Choroid plexus epithelial cell (primary cell): ENCODE data around the gene CARF.
"Not testable (repeated sequence)": the region's sequence is repeated elsewhere in the genome, so short reads cannot be mapped to it uniquely, and the experiment has no call there.

ENCODE experiments used
- DNase-seq: peaks from one replicate; pipeline ENCODE4 v3.0.0-alpha.2; 2010; ENCODE audit warnings: low read depth
- H3K4me3 ChIP-seq: 2 replicates; pipeline ENCODE4 v1.5.1; 2011; ENCODE audit warnings: low read depth, mild to moderate bottlenecking, control low read depth, low read length, moderate library complexity
- CTCF ChIP-seq: conservative IDR thresholded peaks from 2 replicates; pipeline ENCODE4 v1.5.1; 2011; ENCODE audit warnings: low read depth, mild to moderate bottlenecking, control low read depth, inconsistent platforms, low read length, moderate library complexity

Gene CARF

GRCh38 chr2:202944408-202944807, 32.3 kb downstream of the CARF start:
- H3K4me3 ChIP-seq: no peak overlapping the region
- TF ChIP-seq CTCF: no peak
- peak; percentile 61 for DNase-seq

DNA sequence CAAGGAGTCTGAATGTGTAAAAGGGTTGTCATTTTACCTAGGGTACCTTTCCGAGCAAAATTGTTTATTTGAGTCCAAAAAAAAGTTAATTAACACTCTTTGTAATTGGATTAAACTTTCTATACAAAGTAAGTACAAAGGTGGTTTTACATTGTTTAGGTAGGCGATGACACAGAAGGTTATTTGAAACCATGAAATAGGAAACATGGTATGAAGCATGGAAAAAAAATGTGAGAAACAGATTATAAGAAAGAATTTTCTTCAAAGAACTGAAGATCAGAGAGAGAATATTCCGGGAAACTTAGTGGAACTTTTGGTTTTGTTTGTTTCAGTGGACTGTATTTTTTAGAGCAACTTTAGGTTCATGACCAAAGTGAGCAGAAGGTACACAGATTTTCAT, 32.7 kb downstream of the CARF start:
- peak; percentile 43 for DNase-seq
- no peak overlapping the region for H3K4me3 ChIP-seq
- no peak for TF ChIP-seq CTCF

DNA sequence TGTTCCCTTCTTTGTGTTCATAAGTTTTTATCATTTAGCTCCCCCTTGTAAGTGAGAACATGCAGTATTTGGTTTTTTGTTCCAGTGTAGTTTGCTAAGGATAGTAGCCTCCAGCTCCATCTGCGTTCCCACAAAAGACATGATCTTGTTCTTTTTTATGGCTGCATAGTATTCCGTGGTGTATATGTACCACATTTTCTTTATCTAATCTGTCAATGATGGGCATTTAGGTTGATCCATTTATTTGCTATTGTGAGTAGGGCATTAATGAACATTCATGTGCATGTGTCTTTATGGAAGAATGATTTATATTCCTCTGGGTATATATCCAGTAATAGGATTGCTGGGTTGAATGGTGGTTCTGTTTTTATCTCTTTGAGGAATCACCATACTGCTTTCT, 33.4 kb downstream of the CARF start:
- no peak overlapping the region for H3K4me3 ChIP-seq
- TF ChIP-seq CTCF: no peak
- no peak for DNase-seq

- H3K4me3 ChIP-seq, DNase-seq: not testable (repeated sequence)
Measured at GRCh38 chr2:202949333-202949732, 37.3 kb downstream of the CARF start.

GRCh38 chr2:202950592-202950991, 38.5 kb downstream of the CARF start:
- H3K4me3 ChIP-seq: no peak overlapping the region
- DNase-seq: peak; percentile 15
- no peak for TF ChIP-seq CTCF

- DNase-seq: no peak
- no peak for TF ChIP-seq CTCF
Measured at GRCh38 chr2:202960524-202960923, 48.4 kb downstream of the CARF start.

GRCh38 chr2:202963712-202964111, 51.6 kb downstream of the CARF start:
- no peak for DNase-seq
- no peak for TF ChIP-seq CTCF
- no peak overlapping the region for H3K4me3 ChIP-seq

More at GRCh38 chr2:202960524-202960923, 48.4 kb downstream of the CARF start:
- H3K4me3 ChIP-seq: no peak overlapping the region
